Measurements from ENCODE around the gene CD209. TPM values are rescaled to one million over a fixed set of nuclear protein-coding genes. Genes with fewer than 3 reads are reported as not detected.
"Not testable (repeated sequence)": the region's sequence is repeated elsewhere in the genome, so short reads cannot be mapped to it uniquely, and the experiment has no call there.

The CD209 gene
- total RNA-seq, 1 donor from 2014 or later, result 10.6 TPM

DNA sequence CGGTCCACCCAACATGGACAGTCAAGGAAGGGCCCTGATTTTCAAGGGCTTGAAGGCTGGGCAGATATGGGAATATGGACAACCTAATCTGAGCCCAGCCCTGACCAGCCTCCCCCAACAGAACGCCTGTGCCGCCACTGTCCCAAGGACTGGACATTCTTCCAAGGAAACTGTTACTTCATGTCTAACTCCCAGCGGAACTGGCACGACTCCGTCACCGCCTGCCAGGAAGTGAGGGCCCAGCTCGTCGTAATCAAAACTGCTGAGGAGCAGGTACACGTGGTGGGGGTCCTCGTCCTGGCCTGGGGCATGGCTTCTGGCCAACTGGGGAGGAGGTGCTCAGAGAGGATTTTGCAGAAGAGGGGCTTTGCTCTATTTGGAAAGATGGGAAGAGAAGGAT, 19.2 kb upstream of the CD209 start:
- TF ChIP-seq CTCF (IDR thresholded peaks at IDR 0.05), result no peak
- Histone ChIP-seq H3K9me3 (no peaks in the 10 kb centered on the region), H3K4me3 (no peak overlapping the region), H3K27me3 (no peaks in the 10 kb centered on the region), H3K27ac (no peak overlapping the region), H3K4me1 (no peaks in the 10 kb centered on the region), H3K36me3 (no peaks in the 10 kb centered on the region)
- intact Hi-C loops (cut with DNase I), result no loop called here
- ATAC-seq (no peak), DNase-seq (peak; percentile 34)

DNA sequence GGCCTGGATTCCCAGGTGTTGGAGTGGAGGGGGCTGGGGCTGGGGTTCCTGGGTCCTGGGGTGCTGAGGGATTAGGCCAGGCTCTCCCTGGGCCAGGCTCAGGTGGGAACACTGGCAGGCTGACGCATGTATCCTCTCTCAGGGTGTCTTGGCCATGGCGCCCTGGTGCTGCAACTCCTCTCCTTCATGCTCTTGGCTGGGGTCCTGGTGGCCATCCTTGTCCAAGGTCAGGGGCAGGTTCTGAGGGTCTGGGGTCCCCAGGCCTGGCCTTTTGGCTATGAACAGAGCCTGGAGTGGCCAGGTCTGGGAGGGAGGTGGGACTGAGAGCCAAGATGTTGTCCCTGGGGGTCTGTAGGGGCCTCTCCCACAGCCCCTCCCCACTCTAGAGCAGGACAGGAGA, 17.7 kb upstream of the CD209 start:
- H3K36me3 ChIP-seq; H3K4me1 ChIP-seq; intact Hi-C loops (cut with DNase I); DNase-seq; H3K27ac ChIP-seq; H3K9me3 ChIP-seq; ATAC-seq; H3K27me3 ChIP-seq; H3K4me3 ChIP-seq: not testable (repeated sequence)

DNA sequence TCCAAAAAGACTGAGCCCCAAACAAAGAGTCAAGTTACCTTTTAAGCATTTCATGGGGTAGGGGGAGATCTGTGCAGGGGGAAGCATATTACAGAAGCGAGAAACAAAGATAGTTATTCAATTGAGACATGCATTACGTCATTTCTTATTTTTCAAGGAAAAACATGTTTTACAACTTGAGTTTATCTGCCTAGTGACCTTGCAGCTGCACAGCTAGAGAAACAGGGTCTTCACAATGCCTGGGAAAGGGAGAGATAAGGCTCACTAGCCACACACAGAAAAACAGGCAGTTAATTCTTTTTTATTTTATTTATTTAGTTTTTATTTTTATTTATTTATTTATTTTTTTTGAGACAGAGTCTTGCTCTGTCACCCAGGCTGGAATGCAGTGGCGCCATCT, 16.8 kb upstream of the CD209 start:
- H3K36me3 ChIP-seq; H3K27me3 ChIP-seq; H3K4me3 ChIP-seq; ATAC-seq; DNase-seq; H3K9me3 ChIP-seq; intact Hi-C loops (cut with DNase I); H3K27ac ChIP-seq; H3K4me1 ChIP-seq: not testable (repeated sequence)

GRCh38 chr19:7763696-7764095, 16.4 kb upstream of the CD209 start:
- H3K9me3 ChIP-seq, result no peaks in the 10 kb centered on the region
- no peak for DNase-seq
- H3K4me1 ChIP-seq, result no peaks in the 10 kb centered on the region
- no peak overlapping the region for H3K27ac ChIP-seq
- H3K4me3 ChIP-seq, result no peak overlapping the region
- ATAC-seq, result no peak
- H3K27me3 ChIP-seq, result no peaks in the 10 kb centered on the region
- TF ChIP-seq CTCF (IDR thresholded peaks at IDR 0.05), result no peak
- intact Hi-C loops (cut with DNase I), result no loop called here
- no peaks in the 10 kb centered on the region for H3K36me3 ChIP-seq

- no peak for DNase-seq
- Histone ChIP-seq H3K36me3 (no peaks in the 10 kb centered on the region), H3K27me3 (no peaks in the 10 kb centered on the region), H3K4me1 (no peaks in the 10 kb centered on the region), H3K27ac (no peak within 1 kb of the TSS), H3K9me3 (no peaks in the 10 kb centered on the region), H3K4me3 (no peak within 1 kb of the TSS)
- no peak for TF ChIP-seq CTCF (IDR thresholded peaks at IDR 0.05)
- ATAC-seq, result no peak
- intact Hi-C loops (cut with DNase I), result no loop called here
Observed at GRCh38 chr19:7762719-7763293, 15.5 kb upstream of the CD209 start, which contains the start of gene CLEC4M. Gene CLEC4M (plus strand): TSS chr19:7763243. CDS start chr19:7763267, 24 bp downstream.

- Histone ChIP-seq H3K9me3 (peaks cover 14% of the 10 kb centered on the region), H3K27me3 (no peaks in the 10 kb centered on the region), H3K36me3 (no peaks in the 10 kb centered on the region), H3K4me1 (no peaks in the 10 kb centered on the region), H3K4me3 (no peak overlapping the region), H3K27ac (no peak overlapping the region)
- DNase-seq (no peak), ATAC-seq (no peak)
- TF ChIP-seq CTCF (IDR thresholded peaks at IDR 0.05), result no peak
- intact Hi-C loops (cut with DNase I), result no loop called here
Observed at GRCh38 chr19:7759156-7759555, 11.8 kb upstream of the CD209 start.

DNA sequence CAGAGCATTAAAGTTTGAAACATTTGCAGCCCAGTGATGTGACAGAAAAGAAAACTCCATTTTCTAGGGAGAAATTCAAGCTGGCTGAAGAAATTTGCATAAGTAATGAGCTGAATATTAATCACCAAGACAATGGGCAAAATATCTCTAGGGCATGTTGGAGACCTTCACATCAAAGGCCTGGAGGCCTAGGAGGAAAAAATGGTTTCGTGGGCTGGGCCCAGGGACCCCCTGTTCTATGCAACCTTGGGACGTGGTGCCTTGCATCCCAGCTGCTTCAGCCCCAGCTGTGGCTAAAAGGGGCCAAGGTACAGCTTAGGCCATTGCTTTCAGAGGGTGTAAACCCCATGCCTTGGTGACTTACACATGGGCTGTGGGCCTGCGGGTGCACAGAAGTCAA, 10.0 kb upstream of the CD209 start:
- DNase-seq (no peak), ATAC-seq (no peak)
- Histone ChIP-seq H3K36me3 (no peaks in the 10 kb centered on the region), H3K27me3 (no peaks in the 10 kb centered on the region), H3K9me3 (peaks cover 14% of the 10 kb centered on the region), H3K4me1 (no peaks in the 10 kb centered on the region), H3K27ac (no peak overlapping the region), H3K4me3 (no peak overlapping the region)
- TF ChIP-seq CTCF (IDR thresholded peaks at IDR 0.05), result no peak
- intact Hi-C loops (cut with DNase I), result no loop called here

All from upper lobe of right lung (tissue), 1 donor.